HFFc6 (cell line): ENCODE measurements around the gene NFXL1. TPM values are rescaled to one million over a fixed set of nuclear protein-coding genes. Genes with fewer than 3 reads are reported as not detected.

Experiments used
- DNase-seq: peaks from one replicate; pipeline ENCODE4 v3.0.0-alpha.2; 2018
- H3K27ac Mint-ChIP-seq: 2 replicates; pipeline ENCODE4 v1.8.0; 2020; ENCODE audit warnings: mild to moderate bottlenecking, mixed read lengths
- H3K27me3 Mint-ChIP-seq: 2 replicates; pipeline ENCODE4 v1.8.0; 2021; ENCODE audit warnings: mild to moderate bottlenecking, moderate library complexity, mixed read lengths; ENCODE audit not compliant: insufficient read depth
- H3K36me3 Mint-ChIP-seq: 2 replicates; pipeline ENCODE4 v1.8.0; 2021; ENCODE audit warnings: low read depth, mixed read lengths
- H3K4me1 Mint-ChIP-seq: 2 replicates; pipeline ENCODE4 v1.8.0; 2020; ENCODE audit warnings: low read depth, mixed read lengths
- H3K4me3 Mint-ChIP-seq: 2 replicates; pipeline ENCODE4 v1.8.0; 2020; ENCODE audit warnings: mild to moderate bottlenecking, moderate library complexity, mixed read lengths
- H3K9me3 Mint-ChIP-seq: 2 replicates; pipeline ENCODE4 v1.8.0; 2020; ENCODE audit warnings: mild to moderate bottlenecking, mixed read lengths
- CTCF ChIP-seq: fragments of 200-600 bp; sonication (generic); IDR thresholded peaks from 2 replicates; pipeline ENCODE4 v1.5.0; 2021; ENCODE audit warnings: antibody characterized with exemption, mild to moderate bottlenecking
- total RNA-seq, 6 experiments: library from RNA; stranded (reverse); fragmentation: NEBNext Ultra II Directional; extraction: Animal tissue kit (Norgen Biotek cat#: 25700); gene quantifications; 2 replicates in 1 of 6; 3 replicates in 5 of 6; pipeline ENCODE4 v1.2.3, GENCODE V29; 2021

The NFXL1 gene
- total RNA-seq, 6 experiments from 2014 or later, result 8.4 to 10.8 (median 10.0) TPM

GRCh38 chr4:47801481-47802002 lies 112.8 kb downstream of the NFXL1 start:
- TF ChIP-seq CTCF, result no peak
- H3K4me1 Mint-ChIP-seq, result no peaks in the 10 kb centered on the region
- H3K27me3 Mint-ChIP-seq, result peaks cover 1% of the 10 kb centered on the region
- H3K36me3 Mint-ChIP-seq, result no peaks in the 10 kb centered on the region
- H3K27ac Mint-ChIP-seq, result no peak overlapping the region
- no peak for DNase-seq
- H3K4me3 Mint-ChIP-seq, result no peak overlapping the region
- H3K9me3 Mint-ChIP-seq, result no peaks in the 10 kb centered on the region

DNA sequence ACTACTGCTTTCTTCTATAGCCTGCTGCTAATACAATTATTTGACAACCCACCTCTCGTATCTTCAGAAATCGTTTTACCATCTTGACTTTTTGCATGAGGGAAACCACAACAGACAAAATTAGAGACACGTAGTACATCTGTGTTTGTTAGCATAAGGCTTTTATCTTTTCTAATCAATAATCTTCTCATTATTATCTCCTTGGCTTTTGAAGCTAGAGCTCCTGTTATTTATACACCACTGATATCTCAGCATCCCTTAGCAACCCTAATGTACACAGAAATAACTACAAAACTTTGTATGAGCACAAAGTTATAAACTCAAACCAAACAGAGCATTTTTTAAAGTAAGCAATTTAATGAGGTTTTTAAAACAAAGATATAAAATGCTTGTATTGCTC lies 116.2 kb downstream of the NFXL1 start:
- H3K4me1 Mint-ChIP-seq, result no peaks in the 10 kb centered on the region
- no peaks in the 10 kb centered on the region for H3K9me3 Mint-ChIP-seq
- H3K4me3 Mint-ChIP-seq, result no peak overlapping the region
- H3K36me3 Mint-ChIP-seq, result no peaks in the 10 kb centered on the region
- peaks cover 4% of the 10 kb centered on the region for H3K27me3 Mint-ChIP-seq
- DNase-seq, result no peak
- H3K27ac Mint-ChIP-seq, result no peak overlapping the region
- TF ChIP-seq CTCF, result no peak

Other genes with a start within 250 kb of the NFXL1 start
- 1 to 10 TPM in 1 of 6 experiments, under 1 TPM in 5; 0.07 to 1.0 (median 0.31) TPM for gene CORIN, start 76.5 kb downstream of the NFXL1 start, total RNA-seq
- not detected for gene CNGA1, start 102.1 kb upstream of the NFXL1 start, total RNA-seq
- 1 to 10 TPM in 1 of 6 experiments, under 1 TPM in 5; 0.22 to 1.3 (median 0.48) TPM for gene NIPAL1, start 102.2 kb upstream of the NFXL1 start, total RNA-seq
- gene TXK, start 219.7 kb upstream of the NFXL1 start, total RNA-seq, result not detected